ENCODE measurements around the gene GDF15.

Gene GDF15

DNA sequence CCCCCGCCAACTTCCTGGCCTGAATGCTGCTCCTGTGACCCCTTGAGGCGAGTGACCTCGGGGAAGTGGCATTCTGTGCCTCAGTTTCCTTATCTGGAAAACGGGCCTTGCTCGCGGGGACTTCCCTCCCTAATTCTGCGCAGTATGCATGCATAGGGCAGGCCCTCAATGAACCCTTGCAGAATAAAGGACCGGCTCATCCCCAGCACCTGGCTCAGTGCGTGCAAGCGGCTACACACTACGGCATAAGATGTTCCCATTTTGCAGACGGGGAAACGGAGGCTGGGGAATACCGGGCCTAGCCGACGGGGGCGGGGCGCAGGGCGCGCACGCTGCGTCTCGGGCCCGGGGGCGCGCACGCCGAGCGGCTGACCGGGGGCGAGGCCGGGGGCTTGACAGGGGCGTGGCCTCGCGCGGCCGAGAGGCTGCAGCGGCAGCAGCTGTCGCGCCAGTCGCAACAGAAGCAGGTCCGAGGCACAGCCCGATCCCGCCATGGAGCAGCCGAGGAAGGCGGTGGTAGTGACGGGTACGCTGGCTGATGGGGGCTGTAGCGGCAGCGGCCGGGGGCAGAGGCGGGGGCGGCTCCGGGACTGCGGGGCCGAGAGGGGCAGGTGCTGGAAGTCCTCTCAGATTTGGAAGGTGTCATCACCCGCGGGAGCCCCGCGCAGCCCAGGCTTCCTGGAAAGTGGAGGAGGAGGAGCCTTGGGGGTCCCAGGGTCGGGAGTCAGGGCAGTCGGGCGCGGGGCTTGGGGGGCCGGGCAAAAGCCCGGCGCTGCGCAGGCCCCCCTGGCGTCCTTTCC is 45.6 kb upstream of the GDF15 start, which contains the start of gene PGPEP1:
Gene PGPEP1 (plus strand): TSS at position 409 of the 800 bp plus-strand sequence. CDS start 84 bp downstream, at position 493.
- Histone ChIP-seq H3K36me3 (ENCODE audit: control insufficient read depth in 1 of 2, insufficient read depth in 2 of 2, low read depth in 1 of 2, low read length in 2 of 2) (peaks cover 26% of the 10 kb centered on the region in 2 experiments), H3K9ac (ENCODE audit: low read length) (peak within 1 kb of the TSS; percentile 87), H2BK12ac (ENCODE audit: low read length in 2 of 2) (peak within 1 kb of the TSS in 1 of 2 experiments; percentile 73), H3K4me3 (ENCODE audit: insufficient read depth in 1 of 2, low read depth in 1 of 2, low read length in 2 of 2) (peak within 1 kb of the TSS; percentile 85 to 96), H2BK120ac (ENCODE audit: low read depth, low read length) (peak within 1 kb of the TSS; percentile 66), H3K18ac (ENCODE audit: low read depth in 1 of 2, low read length in 2 of 2) (peak within 1 kb of the TSS; percentile 37 to 96), H4K91ac (ENCODE audit: low read length) (peak within 1 kb of the TSS; percentile 59), H3K27me3 (ENCODE audit: control insufficient read depth in 1 of 2, insufficient read depth in 1 of 2, low read length in 2 of 2) (peaks cover 0 to 2% of the 10 kb centered on the region in 2 experiments), H2BK5ac (ENCODE audit: low read depth, low read length, poor library complexity, severe bottlenecking) (no peak within 1 kb of the TSS), H3K23ac (ENCODE audit: low read length in 2 of 2) (peak within 1 kb of the TSS in 1 of 2 experiments; percentile 59), H3K27ac (ENCODE audit: low read length, poor library complexity, severe bottlenecking) (peak within 1 kb of the TSS; percentile 34), H2AK5ac (ENCODE audit: low read length, severe bottlenecking) (peak within 1 kb of the TSS; percentile 79), H3K9me3 (ENCODE audit: control insufficient read depth, low read length) (no peaks in the 10 kb centered on the region), H4K8ac (ENCODE audit: low read length) (peak within 1 kb of the TSS; percentile 53), H2AFZ (ENCODE audit: low read depth, low read length) (peak within 1 kb of the TSS; percentile 97), H2BK15ac (ENCODE audit: low read depth, poor library complexity, severe bottlenecking) (peak within 1 kb of the TSS; percentile 41), H3K4me2 (ENCODE audit: low read length, poor library complexity, severe bottlenecking) (peak within 1 kb of the TSS; percentile 78), H3K79me1 (replicated peaks; ENCODE audit: low read length, poor library complexity, severe bottlenecking) (peaks cover 29% of the 10 kb centered on the region), H3K14ac (ENCODE audit: low read length in 2 of 2) (peak within 1 kb of the TSS in 1 of 2 experiments; percentile 78), H3K4ac (ENCODE audit: low read depth in 1 of 2, low read length in 2 of 2) (peak within 1 kb of the TSS; percentile 5 to 71), H3K4me1 (ENCODE audit: control insufficient read depth, insufficient read depth, low read depth, low read length) (peaks cover 22% of the 10 kb centered on the region)
- DNase-seq = peak; percentile 57
- 9% methylated on average over 55 of the region's 69 CpGs for WGBS

DNA sequence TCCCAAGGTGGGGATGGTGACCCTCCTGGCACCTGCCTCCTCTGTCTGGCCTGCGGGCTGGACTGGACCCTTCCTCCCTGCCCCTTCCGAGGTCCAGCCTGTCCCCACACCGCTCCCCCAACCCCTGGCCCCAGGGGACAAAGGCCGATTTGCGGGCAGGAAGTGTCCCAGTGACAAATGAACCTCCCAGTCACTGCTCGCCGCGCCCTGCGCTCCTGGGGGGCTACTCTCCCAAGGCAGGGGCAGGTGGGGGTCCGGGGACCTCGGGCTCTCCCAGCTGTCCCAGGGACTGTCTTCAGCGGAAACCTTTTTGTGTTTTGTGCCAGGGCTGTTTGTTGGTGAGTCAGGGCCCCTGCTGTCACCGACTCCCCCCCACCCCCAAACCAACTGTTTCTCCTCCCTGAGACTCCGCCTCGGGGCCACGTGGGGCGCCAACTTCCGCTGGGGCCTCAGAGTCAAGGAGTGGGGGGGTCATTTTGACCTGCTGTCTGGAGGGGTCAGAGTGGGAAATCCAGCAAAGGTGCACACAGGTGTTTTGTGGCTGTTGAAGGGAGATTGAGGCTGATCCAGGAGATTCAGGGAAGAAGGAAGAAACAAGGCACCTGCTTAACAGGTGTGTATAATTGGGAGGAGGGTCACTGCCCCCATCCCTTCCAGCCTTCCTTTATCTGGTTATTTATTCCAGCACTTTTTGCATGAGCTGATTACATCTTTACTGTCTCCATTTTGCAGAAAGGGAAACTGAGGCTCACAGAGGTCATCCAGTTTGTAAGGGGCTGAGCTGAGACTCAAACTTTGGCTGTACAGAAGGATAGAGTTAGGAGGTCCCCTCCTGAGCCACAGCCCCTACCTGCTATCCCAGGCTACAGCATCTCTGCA is 44.7 kb upstream of the GDF15 start:
- Histone ChIP-seq H4K91ac (ENCODE audit: low read length) (peak overlapping the region; percentile 59), H2BK5ac (ENCODE audit: low read depth, low read length, poor library complexity, severe bottlenecking) (no peak overlapping the region), H2AFZ (ENCODE audit: low read depth, low read length) (peak overlapping the region; percentile 32), H3K9me3 (ENCODE audit: control insufficient read depth, low read length) (no peaks in the 10 kb centered on the region), H2AK5ac (ENCODE audit: low read length, severe bottlenecking) (peak overlapping the region; percentile 73), H2BK15ac (ENCODE audit: low read depth, poor library complexity, severe bottlenecking) (peak overlapping the region; percentile 2), H4K8ac (ENCODE audit: low read length) (peak overlapping the region; percentile 19), H3K4me2 (ENCODE audit: low read length, poor library complexity, severe bottlenecking) (peak overlapping the region; percentile 78), H3K23ac (ENCODE audit: low read length in 2 of 2) (peak overlapping the region in 1 of 2 experiments; percentile 59), H3K27ac (ENCODE audit: low read length, poor library complexity, severe bottlenecking) (peak overlapping the region; percentile 34), H3K14ac (ENCODE audit: low read length in 2 of 2) (peak overlapping the region in 1 of 2 experiments; percentile 78), H3K9ac (ENCODE audit: low read length) (peak overlapping the region; percentile 87), H3K4ac (ENCODE audit: low read depth in 1 of 2, low read length in 2 of 2) (peak overlapping the region in 1 of 2 experiments; percentile 17), H3K27me3 (ENCODE audit: control insufficient read depth in 1 of 2, insufficient read depth in 1 of 2, low read length in 2 of 2) (peaks cover 0 to under 1% of the 10 kb centered on the region in 2 experiments), H3K79me1 (replicated peaks; ENCODE audit: low read length, poor library complexity, severe bottlenecking) (peaks cover 29% of the 10 kb centered on the region), H2BK120ac (ENCODE audit: low read depth, low read length) (peak overlapping the region; percentile 66), H3K36me3 (ENCODE audit: control insufficient read depth in 1 of 2, insufficient read depth in 2 of 2, low read depth in 1 of 2, low read length in 2 of 2) (peaks cover 28 to 29% of the 10 kb centered on the region in 2 experiments), H3K4me1 (ENCODE audit: control insufficient read depth, insufficient read depth, low read depth, low read length) (peaks cover 22% of the 10 kb centered on the region), H2BK12ac (ENCODE audit: low read length in 2 of 2) (peak overlapping the region in 1 of 2 experiments; percentile 66), H3K18ac (ENCODE audit: low read depth in 1 of 2, low read length in 2 of 2) (peak overlapping the region; percentile 37 to 96), H3K4me3 (ENCODE audit: insufficient read depth in 1 of 2, low read depth in 1 of 2, low read length in 2 of 2) (peak overlapping the region; percentile 85 to 96)
- DNase-seq = peak; percentile 68
- WGBS = 4% methylated on average over 15 of the region's 18 CpGs

DNA sequence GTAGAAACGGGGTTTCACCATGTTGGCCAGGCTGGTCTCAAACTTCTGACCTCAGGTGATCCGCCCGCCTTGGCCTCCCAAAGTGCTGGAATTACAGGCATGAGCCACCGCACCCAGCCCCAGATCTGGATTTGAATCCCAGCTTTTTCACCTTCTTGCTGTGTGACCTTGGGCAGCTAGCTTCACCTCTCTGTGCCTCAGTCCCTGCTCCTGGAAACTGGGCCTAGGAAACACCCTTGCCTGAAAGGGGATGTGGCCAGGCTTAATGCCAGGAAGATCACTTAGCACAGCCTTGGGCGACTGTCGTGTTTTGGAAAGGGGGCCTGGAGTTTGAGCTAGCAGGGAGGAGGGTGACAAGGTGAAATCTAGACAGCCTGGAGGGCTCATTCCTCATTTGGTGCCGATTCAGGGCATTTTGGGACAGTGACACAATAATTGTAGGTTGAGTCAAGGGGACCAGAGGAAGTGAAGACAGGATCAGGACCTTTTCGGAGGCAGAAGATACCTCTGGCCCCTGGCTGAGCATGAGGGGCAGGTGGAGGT is 43.8 kb upstream of the GDF15 start:
- Histone ChIP-seq H4K8ac (ENCODE audit: low read length) (no peak overlapping the region), H3K36me3 (ENCODE audit: control insufficient read depth in 1 of 2, insufficient read depth in 2 of 2, low read depth in 1 of 2, low read length in 2 of 2) (peaks cover 30% of the 10 kb centered on the region in 2 experiments), H3K18ac (ENCODE audit: low read depth in 1 of 2, low read length in 2 of 2) (no peak overlapping the region), H4K91ac (ENCODE audit: low read length) (no peak overlapping the region), H3K9ac (ENCODE audit: low read length) (no peak overlapping the region), H3K27me3 (ENCODE audit: control insufficient read depth in 1 of 2, insufficient read depth in 1 of 2, low read length in 2 of 2) (no peaks in the 10 kb centered on the region), H3K4me1 (ENCODE audit: control insufficient read depth, insufficient read depth, low read depth, low read length) (peaks cover 22% of the 10 kb centered on the region), H2BK12ac (ENCODE audit: low read length in 2 of 2) (no peak overlapping the region), H3K9me3 (ENCODE audit: control insufficient read depth, low read length) (no peaks in the 10 kb centered on the region), H2AFZ (ENCODE audit: low read depth, low read length) (no peak overlapping the region), H3K4me2 (ENCODE audit: low read length, poor library complexity, severe bottlenecking) (no peak overlapping the region), H3K14ac (ENCODE audit: low read length in 2 of 2) (no peak overlapping the region), H3K79me1 (replicated peaks; ENCODE audit: low read length, poor library complexity, severe bottlenecking) (peaks cover 31% of the 10 kb centered on the region), H2BK15ac (ENCODE audit: low read depth, poor library complexity, severe bottlenecking) (no peak overlapping the region), H3K27ac (ENCODE audit: low read length, poor library complexity, severe bottlenecking) (no peak overlapping the region), H2BK120ac (ENCODE audit: low read depth, low read length) (no peak overlapping the region), H3K4ac (ENCODE audit: low read depth in 1 of 2, low read length in 2 of 2) (no peak overlapping the region), H2AK5ac (ENCODE audit: low read length, severe bottlenecking) (no peak overlapping the region), H3K23ac (ENCODE audit: low read length in 2 of 2) (no peak overlapping the region), H2BK5ac (ENCODE audit: low read depth, low read length, poor library complexity, severe bottlenecking) (no peak overlapping the region), H3K4me3 (ENCODE audit: insufficient read depth in 1 of 2, low read depth in 1 of 2, low read length in 2 of 2) (no peak overlapping the region)
- no peak for DNase-seq
- WGBS = 92% methylated on average over 8 of the region's 8 CpGs

All from mesenchymal stem cell (in vitro differentiated cells and primary cell).